ENCODE data around the gene IL1R2.

IL1R2 gene

DNA sequence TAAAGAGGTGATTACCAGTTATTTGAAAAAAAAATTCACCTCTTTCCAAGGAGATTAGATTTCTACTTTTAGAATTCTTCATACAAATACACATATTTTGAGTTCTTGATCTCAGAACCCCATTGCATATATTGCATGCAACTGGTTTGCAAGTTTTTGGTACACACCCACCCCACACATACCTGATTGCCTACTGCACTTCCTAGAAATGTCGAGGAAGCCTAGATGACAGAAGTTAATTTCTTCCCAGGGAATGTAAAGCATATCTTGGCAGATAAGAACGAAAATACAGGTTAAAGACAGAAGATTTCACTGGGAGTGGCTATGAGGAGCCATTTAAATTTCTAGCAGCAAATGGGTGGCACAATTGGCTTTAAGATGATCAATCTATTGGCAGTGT is 83.7 kb downstream of the IL1R2 start:
- TF ChIP-seq, protein P1, sequence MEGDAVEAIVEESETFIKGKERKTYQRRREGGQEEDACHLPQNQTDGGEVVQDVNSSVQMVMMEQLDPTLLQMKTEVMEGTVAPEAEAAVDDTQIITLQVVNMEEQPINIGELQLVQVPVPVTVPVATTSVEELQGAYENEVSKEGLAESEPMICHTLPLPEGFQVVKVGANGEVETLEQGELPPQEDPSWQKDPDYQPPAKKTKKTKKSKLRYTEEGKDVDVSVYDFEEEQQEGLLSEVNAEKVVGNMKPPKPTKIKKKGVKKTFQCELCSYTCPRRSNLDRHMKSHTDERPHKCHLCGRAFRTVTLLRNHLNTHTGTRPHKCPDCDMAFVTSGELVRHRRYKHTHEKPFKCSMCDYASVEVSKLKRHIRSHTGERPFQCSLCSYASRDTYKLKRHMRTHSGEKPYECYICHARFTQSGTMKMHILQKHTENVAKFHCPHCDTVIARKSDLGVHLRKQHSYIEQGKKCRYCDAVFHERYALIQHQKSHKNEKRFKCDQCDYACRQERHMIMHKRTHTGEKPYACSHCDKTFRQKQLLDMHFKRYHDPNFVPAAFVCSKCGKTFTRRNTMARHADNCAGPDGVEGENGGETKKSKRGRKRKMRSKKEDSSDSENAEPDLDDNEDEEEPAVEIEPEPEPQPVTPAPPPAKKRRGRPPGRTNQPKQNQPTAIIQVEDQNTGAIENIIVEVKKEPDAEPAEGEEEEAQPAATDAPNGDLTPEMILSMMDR (IDR thresholded peaks at IDR 0.05; ENCODE audit: insufficient read depth, low read depth, low read length, missing control alignments), result no peak
- no peak overlapping the region for H3K4me3 ChIP-seq (ENCODE audit: low read depth, low read length)
- no peak for DNase-seq (ENCODE audit: low read depth)

DNA sequence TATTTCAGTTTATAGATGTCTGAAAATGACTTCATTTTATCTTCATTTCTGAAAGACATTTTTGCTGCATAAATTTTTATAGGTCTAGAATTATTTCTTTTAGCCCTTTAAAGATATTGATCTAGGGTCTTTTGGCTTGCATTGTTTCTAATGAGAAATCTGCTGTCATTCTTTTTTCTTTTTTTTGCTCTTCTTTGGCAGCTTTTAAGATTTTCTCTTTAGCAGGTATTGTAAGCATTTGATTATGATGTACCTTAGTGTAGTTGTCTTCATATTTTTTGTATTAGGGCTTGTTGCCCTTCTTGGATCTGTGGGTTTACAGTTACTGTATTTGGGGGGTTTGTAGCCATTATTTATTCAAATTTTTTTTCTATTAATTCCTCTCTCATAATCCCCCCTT is 84.8 kb downstream of the IL1R2 start:
- TF ChIP-seq, protein P1 (IDR thresholded peaks at IDR 0.05; ENCODE audit: insufficient read depth, low read depth, low read length, missing control alignments), result no peak
- DNase-seq (ENCODE audit: low read depth), result no peak
- H3K4me3 ChIP-seq (ENCODE audit: low read depth, low read length), result no peak overlapping the region

All from GM12865 (cell line).